ENCODE data around the gene PTPRE.

DNA sequence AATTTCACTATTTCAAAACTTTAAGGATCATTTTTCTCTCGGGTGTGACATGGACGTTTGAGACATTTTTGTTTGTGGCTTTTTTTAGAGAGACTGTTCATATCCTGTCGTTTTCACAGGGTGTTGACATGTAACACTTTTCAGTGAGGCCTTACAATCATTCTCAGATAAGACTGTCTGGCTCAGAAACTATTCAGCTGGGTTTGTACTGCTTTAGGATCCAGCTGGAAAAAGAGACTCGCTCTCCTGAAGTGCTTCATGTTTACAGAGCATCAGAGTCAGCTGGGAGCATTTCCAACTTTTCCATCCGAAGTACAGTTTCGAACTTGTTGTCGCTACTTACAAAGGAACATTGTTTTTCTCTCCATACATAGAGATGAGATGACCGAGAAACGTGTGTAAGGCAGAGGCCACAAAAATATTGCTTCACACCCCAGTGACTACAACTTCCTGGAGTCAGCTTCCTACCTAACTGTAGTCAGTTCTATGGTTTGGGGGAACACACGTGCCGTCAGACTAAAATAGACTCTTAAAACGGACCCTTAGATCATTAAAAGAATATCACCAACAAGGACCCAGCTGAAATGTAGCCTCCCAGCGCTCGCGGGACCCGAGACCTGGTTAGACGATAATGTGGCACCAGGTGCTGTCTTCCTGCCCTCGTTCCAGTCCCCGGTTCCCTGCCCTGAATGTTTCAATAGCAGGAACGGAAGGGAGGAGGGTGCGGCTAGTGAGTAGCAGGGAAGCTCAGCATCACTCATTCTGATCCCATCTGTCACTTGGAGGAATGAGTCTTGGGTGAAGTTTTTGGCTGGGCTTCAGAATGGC is 141.3 kb downstream of the PTPRE start:
- no peak for TF ChIP-seq PATZ1 (CRISPR knock-in tag; IDR thresholded peaks at IDR 0.05; ENCODE audit: borderline replicate concordance)
- TF ChIP-seq SNAI2 (CRISPR knock-in tag; IDR thresholded peaks at IDR 0.05) = no peak
- TF ChIP-seq, protein P1, sequence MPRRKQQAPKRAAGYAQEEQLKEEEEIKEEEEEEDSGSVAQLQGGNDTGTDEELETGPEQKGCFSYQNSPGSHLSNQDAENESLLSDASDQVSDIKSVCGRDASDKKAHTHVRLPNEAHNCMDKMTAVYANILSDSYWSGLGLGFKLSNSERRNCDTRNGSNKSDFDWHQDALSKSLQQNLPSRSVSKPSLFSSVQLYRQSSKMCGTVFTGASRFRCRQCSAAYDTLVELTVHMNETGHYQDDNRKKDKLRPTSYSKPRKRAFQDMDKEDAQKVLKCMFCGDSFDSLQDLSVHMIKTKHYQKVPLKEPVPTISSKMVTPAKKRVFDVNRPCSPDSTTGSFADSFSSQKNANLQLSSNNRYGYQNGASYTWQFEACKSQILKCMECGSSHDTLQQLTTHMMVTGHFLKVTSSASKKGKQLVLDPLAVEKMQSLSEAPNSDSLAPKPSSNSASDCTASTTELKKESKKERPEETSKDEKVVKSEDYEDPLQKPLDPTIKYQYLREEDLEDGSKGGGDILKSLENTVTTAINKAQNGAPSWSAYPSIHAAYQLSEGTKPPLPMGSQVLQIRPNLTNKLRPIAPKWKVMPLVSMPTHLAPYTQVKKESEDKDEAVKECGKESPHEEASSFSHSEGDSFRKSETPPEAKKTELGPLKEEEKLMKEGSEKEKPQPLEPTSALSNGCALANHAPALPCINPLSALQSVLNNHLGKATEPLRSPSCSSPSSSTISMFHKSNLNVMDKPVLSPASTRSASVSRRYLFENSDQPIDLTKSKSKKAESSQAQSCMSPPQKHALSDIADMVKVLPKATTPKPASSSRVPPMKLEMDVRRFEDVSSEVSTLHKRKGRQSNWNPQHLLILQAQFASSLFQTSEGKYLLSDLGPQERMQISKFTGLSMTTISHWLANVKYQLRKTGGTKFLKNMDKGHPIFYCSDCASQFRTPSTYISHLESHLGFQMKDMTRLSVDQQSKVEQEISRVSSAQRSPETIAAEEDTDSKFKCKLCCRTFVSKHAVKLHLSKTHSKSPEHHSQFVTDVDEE (CRISPR knock-in tag; IDR thresholded peaks at IDR 0.05) = no peak
- no peak for TF ChIP-seq ARNTL (CRISPR knock-in tag; IDR thresholded peaks at IDR 0.05; ENCODE audit: borderline replicate concordance, low read depth)
- TF ChIP-seq, protein P2, sequence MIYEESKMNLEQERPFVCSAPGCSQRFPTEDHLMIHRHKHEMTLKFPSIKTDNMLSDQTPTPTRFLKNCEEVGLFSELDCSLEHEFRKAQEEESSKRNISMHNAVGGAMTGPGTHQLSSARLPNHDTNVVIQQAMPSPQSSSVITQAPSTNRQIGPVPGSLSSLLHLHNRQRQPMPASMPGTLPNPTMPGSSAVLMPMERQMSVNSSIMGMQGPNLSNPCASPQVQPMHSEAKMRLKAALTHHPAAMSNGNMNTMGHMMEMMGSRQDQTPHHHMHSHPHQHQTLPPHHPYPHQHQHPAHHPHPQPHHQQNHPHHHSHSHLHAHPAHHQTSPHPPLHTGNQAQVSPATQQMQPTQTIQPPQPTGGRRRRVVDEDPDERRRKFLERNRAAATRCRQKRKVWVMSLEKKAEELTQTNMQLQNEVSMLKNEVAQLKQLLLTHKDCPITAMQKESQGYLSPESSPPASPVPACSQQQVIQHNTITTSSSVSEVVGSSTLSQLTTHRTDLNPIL (CRISPR knock-in tag; IDR thresholded peaks at IDR 0.05; ENCODE audit: low read depth) = no peak
- TF ChIP-seq TCF4 (CRISPR knock-in tag; IDR thresholded peaks at IDR 0.05; ENCODE audit: borderline replicate concordance) = no peak
- TF ChIP-seq ZNF70 (CRISPR knock-in tag; IDR thresholded peaks at IDR 0.05) = no peak
- TF ChIP-seq RARB (CRISPR knock-in tag; IDR thresholded peaks at IDR 0.05) = no peak
- no peak for TF ChIP-seq GLIS3 (CRISPR knock-in tag; IDR thresholded peaks at IDR 0.05)
- TF ChIP-seq PPARA (CRISPR knock-in tag; IDR thresholded peaks at IDR 0.05; ENCODE audit: borderline replicate concordance) = no peak
- TF ChIP-seq, protein P3, sequence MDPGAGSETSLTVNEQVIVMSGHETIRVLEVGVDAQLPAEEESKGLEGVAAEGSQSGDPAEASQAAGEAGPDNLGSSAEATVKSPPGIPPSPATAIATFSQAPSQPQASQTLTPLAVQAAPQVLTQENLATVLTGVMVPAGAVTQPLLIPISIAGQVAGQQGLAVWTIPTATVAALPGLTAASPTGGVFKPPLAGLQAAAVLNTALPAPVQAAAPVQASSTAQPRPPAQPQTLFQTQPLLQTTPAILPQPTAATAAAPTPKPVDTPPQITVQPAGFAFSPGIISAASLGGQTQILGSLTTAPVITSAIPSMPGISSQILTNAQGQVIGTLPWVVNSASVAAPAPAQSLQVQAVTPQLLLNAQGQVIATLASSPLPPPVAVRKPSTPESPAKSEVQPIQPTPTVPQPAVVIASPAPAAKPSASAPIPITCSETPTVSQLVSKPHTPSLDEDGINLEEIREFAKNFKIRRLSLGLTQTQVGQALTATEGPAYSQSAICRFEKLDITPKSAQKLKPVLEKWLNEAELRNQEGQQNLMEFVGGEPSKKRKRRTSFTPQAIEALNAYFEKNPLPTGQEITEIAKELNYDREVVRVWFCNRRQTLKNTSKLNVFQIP (CRISPR knock-in tag; IDR thresholded peaks at IDR 0.05; ENCODE audit: borderline replicate concordance, low read depth) = no peak
- no peak for TF ChIP-seq ZC3H10 (CRISPR knock-in tag; IDR thresholded peaks at IDR 0.05)

All from SK-N-SH treated with all-trans-retinoic acid at 6 μM for 48 hours (cell line).